Esophagus squamous epithelium (tissue), 4 donors: Measurements from ENCODE around the gene EPB41L4A.

Experiments
- CTCF ChIP-seq, 6 experiments: fragments of 450-650 bp in 4 of 6; fragments of 200-600 bp in 2 of 6; sonication (generic) in 2 of 6; IDR thresholded peaks; one replicate each; pipeline ENCODE4 v1.5.1; 2016 to 2019; ENCODE audit warnings: antibody characterized with exemption in 6 of 6, mild to moderate bottlenecking in 4 of 6, moderate library complexity in 4 of 6
- POLR2A ChIP-seq, 4 donors: fragments of 450-650 bp; IDR thresholded peaks; one replicate each; pipeline ENCODE4 v1.6.1; 2017; ENCODE audit warnings: antibody characterized with exemption in 4 of 4, mild to moderate bottlenecking in 4 of 4, moderate library complexity in 3 of 4

- TF ChIP-seq CTCF (IDR thresholded peaks at IDR 0.05) (peak in 5 of 6 experiments; percentile 16 to 53 (median 43)), POLR2A (IDR thresholded peaks at IDR 0.05) (no peak)
Observed at GRCh38 chr5:112186401-112186990, 232.6 kb downstream of the EPB41L4A start.
